ENCODE results near the gene TYR. TPM values are rescaled to one million over a fixed set of nuclear protein-coding genes. Genes with fewer than 3 reads are reported as not detected.

Gene TYR
- total RNA-seq, 1 experiment from 2014 or later, result not detected

DNA sequence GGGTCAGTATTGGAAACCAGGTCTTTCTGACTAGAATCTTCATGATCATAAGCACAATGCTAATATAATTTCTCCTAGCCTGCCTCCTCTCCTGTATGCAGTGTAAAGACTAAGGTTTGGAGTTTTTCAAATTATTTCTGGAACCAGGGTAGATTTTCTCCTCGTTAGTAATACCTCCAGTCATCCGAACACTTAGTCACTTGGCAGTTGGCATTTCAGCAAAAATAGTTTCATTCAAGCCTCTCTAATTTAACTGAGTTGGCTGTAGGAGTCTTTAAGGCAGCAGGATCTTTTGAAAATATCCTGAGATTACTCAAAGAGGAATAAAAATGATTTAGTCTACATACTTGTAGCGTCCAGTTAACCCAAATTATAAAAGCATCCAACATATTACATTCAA, 6.3 kb downstream of the TYR start (continued):
- TF ChIP-seq, protein P1, sequence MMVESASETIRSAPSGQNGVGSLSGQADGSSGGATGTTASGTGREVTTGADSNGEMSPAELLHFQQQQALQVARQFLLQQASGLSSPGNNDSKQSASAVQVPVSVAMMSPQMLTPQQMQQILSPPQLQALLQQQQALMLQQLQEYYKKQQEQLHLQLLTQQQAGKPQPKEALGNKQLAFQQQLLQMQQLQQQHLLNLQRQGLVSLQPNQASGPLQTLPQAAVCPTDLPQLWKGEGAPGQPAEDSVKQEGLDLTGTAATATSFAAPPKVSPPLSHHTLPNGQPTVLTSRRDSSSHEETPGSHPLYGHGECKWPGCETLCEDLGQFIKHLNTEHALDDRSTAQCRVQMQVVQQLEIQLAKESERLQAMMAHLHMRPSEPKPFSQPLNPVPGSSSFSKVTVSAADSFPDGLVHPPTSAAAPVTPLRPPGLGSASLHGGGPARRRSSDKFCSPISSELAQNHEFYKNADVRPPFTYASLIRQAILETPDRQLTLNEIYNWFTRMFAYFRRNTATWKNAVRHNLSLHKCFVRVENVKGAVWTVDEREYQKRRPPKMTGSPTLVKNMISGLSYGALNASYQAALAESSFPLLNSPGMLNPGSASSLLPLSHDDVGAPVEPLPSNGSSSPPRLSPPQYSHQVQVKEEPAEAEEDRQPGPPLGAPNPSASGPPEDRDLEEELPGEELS (CRISPR knock-in tag; IDR thresholded peaks at IDR 0.05), result no peak
- TF ChIP-seq ARID4B (CRISPR knock-in tag; IDR thresholded peaks at IDR 0.05; ENCODE audit: borderline replicate concordance) (no peak), STAT6 (CRISPR knock-in tag; conservative IDR thresholded peaks at IDR 0.05; ENCODE audit: low read depth) (no peak), NFYB (CRISPR knock-in tag; conservative IDR thresholded peaks at IDR 0.05; ENCODE audit: low read depth) (no peak)

GRCh38 chr11:89189776-89190175, 12.1 kb downstream of the TYR start:
- CTCF ChIA-PET, result no interaction called here
- H3K4me3 Mint-ChIP-seq, result no peak overlapping the region
- POLR2A ChIA-PET, result no interaction called here

More at GRCh38 chr11:89189776-89190175, 12.1 kb downstream of the TYR start:
- no peaks in the 10 kb centered on the region for H3K27me3 Mint-ChIP-seq (ENCODE audit: low read depth)
- TF ChIP-seq ZNF671 (CRISPR knock-in tag; IDR thresholded peaks at IDR 0.05) (no peak), GABPB1 (CRISPR knock-in tag; IDR thresholded peaks at IDR 0.05) (no peak), E2F5 (CRISPR knock-in tag; IDR thresholded peaks at IDR 0.05) (no peak), JUN (CRISPR knock-in tag; IDR thresholded peaks at IDR 0.05) (no peak)
- TF ChIP-seq, protein P2, sequence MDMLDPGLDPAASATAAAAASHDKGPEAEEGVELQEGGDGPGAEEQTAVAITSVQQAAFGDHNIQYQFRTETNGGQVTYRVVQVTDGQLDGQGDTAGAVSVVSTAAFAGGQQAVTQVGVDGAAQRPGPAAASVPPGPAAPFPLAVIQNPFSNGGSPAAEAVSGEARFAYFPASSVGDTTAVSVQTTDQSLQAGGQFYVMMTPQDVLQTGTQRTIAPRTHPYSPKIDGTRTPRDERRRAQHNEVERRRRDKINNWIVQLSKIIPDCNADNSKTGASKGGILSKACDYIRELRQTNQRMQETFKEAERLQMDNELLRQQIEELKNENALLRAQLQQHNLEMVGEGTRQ (CRISPR knock-in tag; IDR thresholded peaks at IDR 0.05), result no peak
- TF ChIP-seq, protein P3, sequence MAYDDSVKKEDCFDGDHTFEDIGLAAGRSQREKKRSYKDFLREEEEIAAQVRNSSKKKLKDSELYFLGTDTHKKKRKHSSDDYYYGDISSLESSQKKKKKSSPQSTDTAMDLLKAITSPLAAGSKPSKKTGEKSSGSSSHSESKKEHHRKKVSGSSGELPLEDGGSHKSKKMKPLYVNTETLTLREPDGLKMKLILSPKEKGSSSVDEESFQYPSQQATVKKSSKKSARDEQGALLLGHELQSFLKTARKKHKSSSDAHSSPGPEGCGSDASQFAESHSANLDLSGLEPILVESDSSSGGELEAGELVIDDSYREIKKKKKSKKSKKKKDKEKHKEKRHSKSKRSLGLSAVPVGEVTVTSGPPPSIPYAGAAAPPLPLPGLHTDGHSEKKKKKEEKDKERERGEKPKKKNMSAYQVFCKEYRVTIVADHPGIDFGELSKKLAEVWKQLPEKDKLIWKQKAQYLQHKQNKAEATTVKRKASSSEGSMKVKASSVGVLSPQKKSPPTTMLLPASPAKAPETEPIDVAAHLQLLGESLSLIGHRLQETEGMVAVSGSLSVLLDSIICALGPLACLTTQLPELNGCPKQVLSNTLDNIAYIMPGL (CRISPR knock-in tag; IDR thresholded peaks at IDR 0.05), result no peak
- ATAC-seq (no peak), DNase-seq (ENCODE audit: low spot score) (no peak)
- H3K9me3 Mint-ChIP-seq, result no peaks in the 10 kb centered on the region
- H3K27ac Mint-ChIP-seq, result no peak overlapping the region
- no peaks in the 10 kb centered on the region for H3K36me3 Mint-ChIP-seq
- H3K4me1 Mint-ChIP-seq, result no peaks in the 10 kb centered on the region
